ENCODE measurements around the gene GRID1. TPM values are rescaled to one million over a fixed set of nuclear protein-coding genes. Genes with fewer than 3 reads are reported as not detected.

GRID1 gene
- total and polyA plus RNA-seq, 8 donors, result 0.31 to 8.5 (median 1.0) TPM; not detected in 1

DNA sequence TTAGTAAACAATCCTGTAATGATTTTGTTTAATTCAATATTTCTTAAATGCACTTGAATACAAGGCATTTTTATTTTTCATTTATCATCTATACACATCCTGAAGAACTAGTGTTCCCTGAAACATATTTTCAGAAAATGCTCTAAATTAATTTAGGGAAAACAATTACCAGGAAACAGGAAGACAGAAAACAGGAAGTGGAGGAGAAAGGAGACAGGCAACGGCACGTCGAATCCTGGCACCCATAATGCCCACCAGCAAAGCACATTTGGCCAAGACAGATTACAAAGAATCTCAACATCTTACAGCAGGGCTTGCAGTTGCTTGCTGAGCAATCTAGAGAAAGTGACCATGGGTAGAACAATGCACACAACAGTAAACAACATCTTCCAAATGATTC, 571.1 kb downstream of the GRID1 start:
- 41 to 72% (median 60%) methylated on average over 3 of the region's 3 CpGs for WGBS, 5 donors
- H3K27me3 ChIP-seq, result no peaks in the 10 kb centered on the region
- intact Hi-C loops (cut with DNase I; ENCODE audit: low total_unique reads), result no loop called here

DNA sequence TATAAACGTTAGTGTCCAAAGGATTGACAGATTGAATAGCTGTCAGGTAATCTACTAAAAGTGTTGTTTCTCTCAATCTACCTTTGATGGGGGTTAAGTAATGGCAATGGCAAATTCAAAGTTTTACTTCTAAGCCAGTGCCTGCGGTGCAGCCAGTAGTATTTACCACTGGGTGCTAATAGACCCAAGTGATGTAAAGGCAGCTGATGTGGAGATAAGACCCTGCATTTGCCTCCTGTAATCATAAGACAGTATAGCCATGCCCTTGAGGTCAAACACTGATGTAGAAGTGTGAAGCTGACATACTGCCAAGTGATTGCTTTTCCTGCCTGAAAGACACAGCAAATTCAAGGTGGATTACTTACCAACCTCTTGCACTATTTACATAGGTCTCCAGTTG, 572.0 kb downstream of the GRID1 start:
- 42 to 58% (median 46%) methylated on average over 2 of the region's 2 CpGs for WGBS, 5 donors
- no peak for TF ChIP-seq POLR2AphosphoS5 (IDR thresholded peaks at IDR 0.05)
- Histone ChIP-seq H3K27me3 (no peaks in the 10 kb centered on the region), H3K4me3 (no peak overlapping the region), H3K4me1 (peaks cover 0 to 10% (median 0%) of the 10 kb centered on the region in 4 donors), H3K9me3 (no peaks in the 10 kb centered on the region), H3K27ac (no peak overlapping the region), H3K36me3 (no peaks in the 10 kb centered on the region)
- intact Hi-C loops (cut with DNase I; ENCODE audit: low total_unique reads), result no loop called here
- DNase-seq, result no peak

More for the DNA sequence above, 571.1 kb downstream of the GRID1 start:
- Histone ChIP-seq H3K27ac (no peak overlapping the region), H3K4me3 (no peak overlapping the region), H3K9me3 (no peaks in the 10 kb centered on the region), H3K36me3 (no peaks in the 10 kb centered on the region), H3K4me1 (peaks cover 0 to 10% (median 0%) of the 10 kb centered on the region in 4 donors)
- DNase-seq, result no peak
- TF ChIP-seq EP300 (IDR thresholded peaks at IDR 0.05) (no peak), POLR2AphosphoS5 (IDR thresholded peaks at IDR 0.05) (no peak), POLR2A (IDR thresholded peaks at IDR 0.05) (no peak)
- TF ChIP-seq, protein P1, sequence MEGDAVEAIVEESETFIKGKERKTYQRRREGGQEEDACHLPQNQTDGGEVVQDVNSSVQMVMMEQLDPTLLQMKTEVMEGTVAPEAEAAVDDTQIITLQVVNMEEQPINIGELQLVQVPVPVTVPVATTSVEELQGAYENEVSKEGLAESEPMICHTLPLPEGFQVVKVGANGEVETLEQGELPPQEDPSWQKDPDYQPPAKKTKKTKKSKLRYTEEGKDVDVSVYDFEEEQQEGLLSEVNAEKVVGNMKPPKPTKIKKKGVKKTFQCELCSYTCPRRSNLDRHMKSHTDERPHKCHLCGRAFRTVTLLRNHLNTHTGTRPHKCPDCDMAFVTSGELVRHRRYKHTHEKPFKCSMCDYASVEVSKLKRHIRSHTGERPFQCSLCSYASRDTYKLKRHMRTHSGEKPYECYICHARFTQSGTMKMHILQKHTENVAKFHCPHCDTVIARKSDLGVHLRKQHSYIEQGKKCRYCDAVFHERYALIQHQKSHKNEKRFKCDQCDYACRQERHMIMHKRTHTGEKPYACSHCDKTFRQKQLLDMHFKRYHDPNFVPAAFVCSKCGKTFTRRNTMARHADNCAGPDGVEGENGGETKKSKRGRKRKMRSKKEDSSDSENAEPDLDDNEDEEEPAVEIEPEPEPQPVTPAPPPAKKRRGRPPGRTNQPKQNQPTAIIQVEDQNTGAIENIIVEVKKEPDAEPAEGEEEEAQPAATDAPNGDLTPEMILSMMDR (IDR thresholded peaks at IDR 0.05), result no peak

DNA sequence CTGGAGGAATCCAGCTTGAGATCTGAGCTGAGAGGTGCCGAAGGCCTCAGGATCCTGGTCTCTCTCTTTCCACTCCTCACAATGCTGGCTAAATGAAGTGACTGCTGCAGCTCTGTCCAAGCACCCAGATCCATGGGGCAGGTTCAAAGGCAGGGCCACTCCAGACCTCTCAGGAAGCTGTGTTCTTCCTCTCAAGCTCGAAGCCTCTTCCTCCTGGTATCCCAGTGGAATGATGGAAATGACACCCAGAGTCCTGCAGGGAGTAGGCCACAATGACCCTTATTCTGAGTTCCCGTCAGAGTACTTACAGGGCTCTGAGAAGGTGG, 574.1 kb downstream of the GRID1 start:
- Histone ChIP-seq H3K4me1 (peaks cover 0 to 10% (median 0%) of the 10 kb centered on the region in 4 donors), H3K27me3 (no peaks in the 10 kb centered on the region), H3K4me3 (no peak overlapping the region), H3K36me3 (no peaks in the 10 kb centered on the region), H3K27ac (no peak overlapping the region), H3K9me3 (no peaks in the 10 kb centered on the region)
- 62 to 80% (median 76%) methylated on average over 3 of the region's 3 CpGs for WGBS, 5 donors
- TF ChIP-seq POLR2AphosphoS5 (IDR thresholded peaks at IDR 0.05), result no peak
- no peak for TF ChIP-seq EP300 (IDR thresholded peaks at IDR 0.05)
- intact Hi-C loops (cut with DNase I; ENCODE audit: low total_unique reads), result no loop called here
- no peak for DNase-seq

DNA sequence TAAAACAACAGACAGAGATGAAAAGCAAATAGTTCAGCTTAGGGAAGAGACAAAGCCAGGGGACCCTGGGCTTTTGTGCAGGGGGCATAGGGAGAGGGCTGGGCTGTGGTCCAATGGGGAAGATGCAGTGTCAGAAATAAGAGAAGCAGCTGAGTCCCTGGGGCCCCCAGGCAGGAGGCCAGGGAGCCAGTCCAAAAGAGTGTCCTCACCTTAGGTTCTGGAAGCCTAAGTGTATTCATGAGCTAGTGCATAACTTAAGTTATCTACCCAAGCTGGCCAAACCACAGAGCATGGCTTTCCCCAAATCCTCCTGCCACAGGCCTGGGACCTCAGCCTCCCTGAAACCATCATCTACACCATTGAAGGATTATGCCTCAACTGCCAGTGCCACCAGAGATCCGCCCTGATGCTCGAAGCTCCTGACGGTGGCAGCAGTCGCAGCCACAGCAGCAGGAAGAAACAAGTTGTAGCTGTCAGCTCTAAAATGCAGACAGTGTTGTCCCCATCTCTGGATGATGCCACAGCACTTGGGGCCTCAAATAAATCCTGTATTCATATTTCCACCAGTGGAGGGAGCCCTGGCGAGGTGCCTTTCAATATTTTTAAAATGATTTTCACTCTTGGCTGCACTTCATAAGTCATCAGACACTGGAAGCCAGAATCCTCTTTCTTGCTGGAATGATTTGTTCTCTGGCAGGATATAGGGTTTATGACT, 574.6 kb downstream of the GRID1 start:
- H3K4me1 ChIP-seq, result peaks cover 0 to 10% (median 0%) of the 10 kb centered on the region in 4 donors
- H3K27ac ChIP-seq, result no peak overlapping the region
- intact Hi-C loops (cut with DNase I; ENCODE audit: low total_unique reads), result no loop called here
- H3K9me3 ChIP-seq, result no peaks in the 10 kb centered on the region
- TF ChIP-seq POLR2A (IDR thresholded peaks at IDR 0.05) (no peak), POLR2AphosphoS5 (IDR thresholded peaks at IDR 0.05) (no peak), EP300 (IDR thresholded peaks at IDR 0.05) (no peak)
- TF ChIP-seq, protein P1 (IDR thresholded peaks at IDR 0.05), result no peak
- 64 to 81% (median 72%) methylated on average over 5 of the region's 5 CpGs for WGBS, 5 donors
- H3K36me3 ChIP-seq, result no peaks in the 10 kb centered on the region
- H3K27me3 ChIP-seq, result no peaks in the 10 kb centered on the region
- H3K4me3 ChIP-seq, result no peak overlapping the region
- peak in 1 of 2 donors; percentile 56 for DNase-seq

DNA sequence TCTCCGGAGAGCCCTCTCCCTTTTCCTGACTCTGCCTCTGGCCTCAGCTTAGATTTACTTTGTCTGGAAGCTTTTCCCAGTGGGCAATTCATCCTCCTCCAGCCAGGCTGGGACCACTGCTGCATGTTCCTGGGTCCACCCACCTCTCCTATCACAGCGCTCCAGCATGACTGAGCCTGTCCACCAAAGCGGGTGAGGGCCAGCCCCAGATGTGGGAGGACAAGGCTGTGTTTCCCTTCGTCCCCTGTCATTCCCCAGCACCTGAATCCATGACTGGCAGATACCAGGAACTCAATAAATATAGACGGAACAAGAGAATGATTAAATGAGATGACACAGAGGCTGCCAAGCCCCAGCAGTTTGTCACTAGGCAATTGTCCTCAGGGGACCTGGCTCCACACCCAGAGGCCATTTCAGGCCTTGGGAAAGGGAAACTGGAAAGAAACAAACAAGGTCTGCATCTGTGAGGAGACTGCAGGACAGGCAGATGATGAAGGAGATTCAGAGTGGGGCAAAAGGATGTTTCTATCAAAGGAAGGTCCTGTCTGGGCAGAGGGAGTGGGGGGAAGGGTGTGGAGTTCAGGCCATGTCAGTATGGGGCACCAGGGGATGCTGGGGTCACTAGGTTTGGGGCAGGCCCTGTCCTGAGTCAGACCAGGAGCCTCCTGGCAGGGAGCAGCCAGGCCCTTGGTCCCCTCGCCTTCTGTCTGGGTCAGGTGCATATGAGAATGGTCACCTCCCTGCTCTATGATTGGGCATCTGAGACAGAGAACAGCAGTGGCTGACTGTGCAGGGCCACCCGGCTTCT, 576.4 kb downstream of the GRID1 start:
- DNase-seq, result no peak
- 70 to 83% (median 80%) methylated on average over 7 of the region's 7 CpGs for WGBS, 5 donors
- no peak overlapping the region for H3K27ac ChIP-seq
- H3K27me3 ChIP-seq, result no peaks in the 10 kb centered on the region
- no peaks in the 10 kb centered on the region for H3K36me3 ChIP-seq
- intact Hi-C loops (cut with DNase I; ENCODE audit: low total_unique reads), result no loop called here
- no peaks in the 10 kb centered on the region for H3K9me3 ChIP-seq
- peaks cover 0 to 10% (median 0%) of the 10 kb centered on the region in 4 donors for H3K4me1 ChIP-seq
- H3K4me3 ChIP-seq, result no peak overlapping the region
- TF ChIP-seq POLR2A (IDR thresholded peaks at IDR 0.05), result no peak
- TF ChIP-seq, protein P1 (IDR thresholded peaks at IDR 0.05), result no peak
- TF ChIP-seq POLR2AphosphoS5 (IDR thresholded peaks at IDR 0.05), result no peak
- no peak for TF ChIP-seq EP300 (IDR thresholded peaks at IDR 0.05)
